Measurements from ENCODE around the gene LHX5. TPM values are rescaled to one million over a fixed set of nuclear protein-coding genes. Genes with fewer than 3 reads are reported as not detected.

The LHX5 gene
- total RNA-seq, 1 donor from 2014 or later = not detected

GRCh38 chr12:113457185-113457584 is 14.5 kb downstream of the LHX5 start:
- Mint-ChIP-seq H3K27ac (ENCODE audit: unreplicated experiment) (no peak overlapping the region), H3K4me3 (ENCODE audit: unreplicated experiment) (no peak overlapping the region), H3K9me3 (ENCODE audit: unreplicated experiment) (no peaks in the 10 kb centered on the region), H3K27me3 (ENCODE audit: unreplicated experiment) (peaks cover 1% of the 10 kb centered on the region), H3K36me3 (ENCODE audit: low read depth, unreplicated experiment) (no peaks in the 10 kb centered on the region), H3K4me1 (ENCODE audit: unreplicated experiment) (peaks cover 2% of the 10 kb centered on the region)
- no peak for TF ChIP-seq CTCF (IDR thresholded peaks at IDR 0.05; ENCODE audit: unreplicated experiment)
- no peak for DNase-seq (ENCODE audit: low spot score)

- H3K27me3 Mint-ChIP-seq (ENCODE audit: unreplicated experiment) = peaks cover 1% of the 10 kb centered on the region
Observed at GRCh38 chr12:113456761-113457160, 14.9 kb downstream of the LHX5 start.

GRCh38 chr12:113456199-113456598 is 15.5 kb downstream of the LHX5 start:
- no peak for TF ChIP-seq CTCF (IDR thresholded peaks at IDR 0.05; ENCODE audit: unreplicated experiment)
- no peak overlapping the region for H3K4me3 Mint-ChIP-seq (ENCODE audit: unreplicated experiment)
- DNase-seq (ENCODE audit: low spot score) = no peak
- H3K27me3 Mint-ChIP-seq (ENCODE audit: unreplicated experiment) = peaks cover 1% of the 10 kb centered on the region
- no peak overlapping the region for H3K27ac Mint-ChIP-seq (ENCODE audit: unreplicated experiment)
- no peaks in the 10 kb centered on the region for H3K9me3 Mint-ChIP-seq (ENCODE audit: unreplicated experiment)
- no peaks in the 10 kb centered on the region for H3K4me1 Mint-ChIP-seq (ENCODE audit: unreplicated experiment)
- no peaks in the 10 kb centered on the region for H3K36me3 Mint-ChIP-seq (ENCODE audit: low read depth, unreplicated experiment)

More at GRCh38 chr12:113456761-113457160, 14.9 kb downstream of the LHX5 start:
- no peak for DNase-seq (ENCODE audit: low spot score)
- Mint-ChIP-seq H3K9me3 (ENCODE audit: unreplicated experiment) (no peaks in the 10 kb centered on the region), H3K4me3 (ENCODE audit: unreplicated experiment) (no peak overlapping the region), H3K4me1 (ENCODE audit: unreplicated experiment) (no peaks in the 10 kb centered on the region), H3K36me3 (ENCODE audit: low read depth, unreplicated experiment) (no peaks in the 10 kb centered on the region), H3K27ac (ENCODE audit: unreplicated experiment) (no peak overlapping the region)
- no peak for TF ChIP-seq CTCF (IDR thresholded peaks at IDR 0.05; ENCODE audit: unreplicated experiment)

- DNase-seq (ENCODE audit: low spot score) = no peak
- no peak overlapping the region for H3K27ac Mint-ChIP-seq (ENCODE audit: unreplicated experiment)
- H3K9me3 Mint-ChIP-seq (ENCODE audit: unreplicated experiment) = no peaks in the 10 kb centered on the region
- no peaks in the 10 kb centered on the region for H3K36me3 Mint-ChIP-seq (ENCODE audit: low read depth, unreplicated experiment)
- H3K4me3 Mint-ChIP-seq (ENCODE audit: unreplicated experiment) = no peak overlapping the region
- TF ChIP-seq CTCF (IDR thresholded peaks at IDR 0.05; ENCODE audit: unreplicated experiment) = no peak
- no peaks in the 10 kb centered on the region for H3K4me1 Mint-ChIP-seq (ENCODE audit: unreplicated experiment)
- no peaks in the 10 kb centered on the region for H3K27me3 Mint-ChIP-seq (ENCODE audit: unreplicated experiment)
Observed at GRCh38 chr12:113453330-113453729, 18.3 kb downstream of the LHX5 start.

- Mint-ChIP-seq H3K4me1 (ENCODE audit: unreplicated experiment) (no peaks in the 10 kb centered on the region), H3K27me3 (ENCODE audit: unreplicated experiment) (no peaks in the 10 kb centered on the region), H3K36me3 (ENCODE audit: low read depth, unreplicated experiment) (no peaks in the 10 kb centered on the region), H3K4me3 (ENCODE audit: unreplicated experiment) (no peak overlapping the region), H3K27ac (ENCODE audit: unreplicated experiment) (no peak overlapping the region), H3K9me3 (ENCODE audit: unreplicated experiment) (no peaks in the 10 kb centered on the region)
- no peak for DNase-seq (ENCODE audit: low spot score)
- no peak for TF ChIP-seq CTCF (IDR thresholded peaks at IDR 0.05; ENCODE audit: unreplicated experiment)
Observed at GRCh38 chr12:113452458-113452857, 19.2 kb downstream of the LHX5 start.

All from endothelial cell (in vitro differentiated cells).